ENCODE measurements around the gene HMSD. TPM values are rescaled to one million over a fixed set of nuclear protein-coding genes. Genes with fewer than 3 reads are reported as not detected.

Gene HMSD
- total RNA-seq, 1 experiment from 2014 or later = 3.0 TPM

- H3K27ac Mint-ChIP-seq = no peak overlapping the region
- ChIA-PET POLR2A (no interaction called here), CTCF (interaction anchor here (0.6 to 2.0 kb wide), 2 partner anchors 15 to 970 kb away, joined by 3 to 9 read pairs; no protein-coding TSS in a partner anchor)
- no peaks in the 10 kb centered on the region for H3K4me1 Mint-ChIP-seq
- TF ChIP-seq ATF3 (CRISPR knock-in tag; conservative IDR thresholded peaks at IDR 0.05) = no peak
- no peak for DNase-seq (ENCODE audit: low spot score)
- H3K9me3 Mint-ChIP-seq = peaks cover 12% of the 10 kb centered on the region
- H3K36me3 Mint-ChIP-seq = no peaks in the 10 kb centered on the region
- ATAC-seq = no peak
- H3K4me3 Mint-ChIP-seq = no peak overlapping the region
- H3K27me3 Mint-ChIP-seq (ENCODE audit: low read depth) = no peaks in the 10 kb centered on the region
Measured at GRCh38 chr18:64009305-64009704, 60.2 kb downstream of the HMSD start.

Other genes starting within 250 kb of the HMSD start
- not detected in 3 replicates for gene SERPINB11, start 246.3 kb upstream of the HMSD start, total RNA-seq (2021)
- gene SERPINB7, start 173.9 kb upstream of the HMSD start, total RNA-seq (2021) = not detected in 3 replicates
- gene SERPINB2, start 61.6 kb upstream of the HMSD start, total RNA-seq (2021) = not detected in 3 replicates
- gene SERPINB10, start 41.3 kb upstream of the HMSD start, total RNA-seq (2021) = not detected in 3 replicates
- 0.46 to 0.73 TPM (median 0.57 TPM) in 3 replicates for gene SERPINB8, start 20.8 kb downstream of the HMSD start, total RNA-seq (2021)
- gene LINC00305, start 199.8 kb downstream of the HMSD start, total RNA-seq (2021) = not detected in 3 replicates